H1 (cell line): ENCODE measurements around the gene RELL1. TPM values are rescaled to one million over a fixed set of nuclear protein-coding genes. Genes with fewer than 3 reads are reported as not detected.

Experiments
- CTCF ChIA-PET: fragments of 300-600 bp; sonication (Branson Sonifier 250); formaldehyde crosslinking; loops from one replicate; lab custom pipeline; 2021; ENCODE audit not compliant: partially characterized antibody; lab: Charles Lee
- POLR2A ChIA-PET: fragments of 300-600 bp; sonication (Branson Sonifier 250); formaldehyde crosslinking; loops from one replicate; lab custom pipeline; 2021; ENCODE audit warnings: inconsistent platforms; ENCODE audit not compliant: partially characterized antibody; lab: Charles Lee
- DNase-seq, 2 experiments: peaks; one replicate each; pipeline versions ENCODE4 v3.0.0 to v3.0.0-alpha.2; 2010 to 2022; ENCODE audit warnings: low spot score in 2 of 2, low read depth in 1 of 2, mixed read lengths in 1 of 2
- FAIRE-seq: peaks from 2 replicates; lab custom pipeline; 2011; peaks lifted over from hg19 to GRCh38; lab: Jason Lieb, UNC
- H2AFZ ChIP-seq: 2 replicates; pipeline ENCODE4 v1.8.1; 2012; ENCODE audit warnings: low read length, inconsistent platforms
- H2AK5ac ChIP-seq: 2 replicates; pipeline ENCODE4 v1.6.1; 2013; ENCODE audit warnings: low read depth, low read length
- H2BK120ac ChIP-seq: replicated peaks from 2 replicates; pipeline ENCODE3; 2013; ENCODE audit warnings: low read depth, low read length, inconsistent platforms
- H2BK12ac ChIP-seq: 2 replicates; pipeline ENCODE4 v1.6.1; 2013; ENCODE audit warnings: low read depth, low read length
- H2BK15ac ChIP-seq: 2 replicates; pipeline ENCODE4 v1.6.1; 2013; ENCODE audit warnings: low read length
- H2BK20ac ChIP-seq: 2 replicates; pipeline ENCODE4 v1.6.1; 2013; ENCODE audit warnings: low read length
- H2BK5ac ChIP-seq: 2 replicates; pipeline ENCODE4 v1.6.1; 2013; ENCODE audit warnings: low read depth, low read length
- H3K14ac ChIP-seq: 2 replicates; pipeline ENCODE4 v1.6.1; 2013; ENCODE audit warnings: inconsistent platforms; ENCODE audit not compliant: insufficient read length
- H3K18ac ChIP-seq: 2 replicates; pipeline ENCODE4 v1.6.1; 2013; ENCODE audit warnings: low read length; ENCODE audit errors: extremely low read depth
- H3K23ac ChIP-seq: 2 replicates; pipeline ENCODE4 v1.6.1; 2013; ENCODE audit warnings: inconsistent platforms; ENCODE audit not compliant: insufficient read length
- H3K23me2 ChIP-seq: 2 replicates; pipeline ENCODE4 v1.6.1; 2013; ENCODE audit warnings: low read depth, low read length
- H3K27ac ChIP-seq: 2 replicates; pipeline ENCODE4 v1.6.1; 2011; ENCODE audit warnings: low read depth, low read length, inconsistent platforms
- H3K27me3 ChIP-seq, 4 experiments: replicated peaks in 1 of 4; 1 replicate in 1 of 4; 2 replicates in 3 of 4; pipeline versions ENCODE4 v1.6.1 to v1.8.1; 2011 to 2013; ENCODE audit warnings: low read length in 3 of 4, mild to moderate bottlenecking in 3 of 4, inconsistent platforms in 2 of 4, mixed read lengths in 2 of 4, moderate library complexity in 1 of 4; ENCODE audit not compliant: control insufficient read depth in 3 of 4, insufficient read depth in 3 of 4; ENCODE audit errors: extremely low read depth in 1 of 4
- H3K36me3 ChIP-seq, 4 experiments: 2 replicates each; pipeline versions ENCODE4 v1.6.1 to v1.8.1; 2011 to 2013; ENCODE audit warnings: mild to moderate bottlenecking in 4 of 4, low read length in 3 of 4, moderate library complexity in 2 of 4, control low read depth in 1 of 4, inconsistent platforms in 1 of 4; ENCODE audit not compliant: insufficient read depth in 4 of 4, control insufficient read depth in 2 of 4
- H3K4ac ChIP-seq: replicated peaks from 2 replicates; pipeline ENCODE3; 2013; ENCODE audit warnings: low read length, low read depth, mixed read lengths, inconsistent platforms; ENCODE audit not compliant: insufficient read length
- H3K4me1 ChIP-seq, 4 experiments: replicated peaks in 1 of 4; 1 replicate in 1 of 4; 2 replicates in 3 of 4; pipeline versions ENCODE4 v1.6.1 to v1.8.1; 2011 to 2013; ENCODE audit warnings: low read length in 3 of 4, inconsistent platforms in 2 of 4, mixed read lengths in 1 of 4; ENCODE audit not compliant: insufficient read depth in 4 of 4, control insufficient read depth in 3 of 4
- H3K4me2 ChIP-seq, 2 experiments: 2 replicates each; pipeline versions ENCODE4 v1.6.1 to v1.8.1; 2011 to 2013; ENCODE audit warnings: low read depth in 2 of 2, low read length in 2 of 2, control low read depth in 1 of 2, inconsistent platforms in 1 of 2, mild to moderate bottlenecking in 1 of 2; ENCODE audit not compliant: insufficient read depth in 1 of 2
- H3K4me3 ChIP-seq, 4 experiments: fragments of 200-600, 300-600 bp in 1 of 4; sonication (generic), shearing (Covaris generic), sonication (Bioruptor Twin) in 1 of 4; 2 replicates each; pipeline versions ENCODE4 v1.5.1 to v1.8.1; 2011 to 2016; ENCODE audit warnings: low read length in 4 of 4, low read depth in 3 of 4, control low read depth in 2 of 4, inconsistent platforms in 2 of 4, mild to moderate bottlenecking in 2 of 4, mixed read lengths in 1 of 4, moderate library complexity in 1 of 4; ENCODE audit not compliant: insufficient read depth in 2 of 4; ENCODE audit errors: extremely low read depth in 1 of 4
- H3K56ac ChIP-seq: replicated peaks from 2 replicates; pipeline ENCODE3; 2013; ENCODE audit warnings: low read depth, mild to moderate bottlenecking, mixed read lengths, low read length, inconsistent platforms; ENCODE audit not compliant: insufficient read length
- H3K79me1 ChIP-seq: 2 replicates; pipeline ENCODE4 v1.6.1; 2013; ENCODE audit warnings: low read depth, low read length, control low read depth
- H3K79me2 ChIP-seq, 2 experiments: 2 replicates each; pipeline versions ENCODE4 v1.6.1 to v1.8.1; 2012 to 2013; ENCODE audit warnings: low read length in 2 of 2, mild to moderate bottlenecking in 2 of 2, inconsistent platforms in 1 of 2; ENCODE audit not compliant: insufficient read depth in 2 of 2, control insufficient read depth in 1 of 2
- H3K9ac ChIP-seq, 4 experiments: replicated peaks in 1 of 4; 1 replicate in 1 of 4; 2 replicates in 3 of 4; pipeline versions ENCODE4 v1.6.1 to v1.8.1; 2011 to 2013; ENCODE audit warnings: low read depth in 3 of 4, low read length in 3 of 4, control low read depth in 2 of 4, mild to moderate bottlenecking in 2 of 4, moderate library complexity in 2 of 4, inconsistent platforms in 1 of 4; ENCODE audit errors: extremely low read depth in 1 of 4
- H3K9me3 ChIP-seq, 2 experiments: 2 replicates each; pipeline versions ENCODE4 v1.6.1 to v1.8.1; 2012 to 2013; ENCODE audit warnings: mild to moderate bottlenecking in 2 of 2, moderate library complexity in 2 of 2, control low read depth in 1 of 2, inconsistent platforms in 1 of 2, low read depth in 1 of 2, low read length in 1 of 2, mixed read lengths in 1 of 2; ENCODE audit not compliant: insufficient read depth in 2 of 2
- H4K20me1 ChIP-seq, 2 experiments: replicated peaks in 1 of 2; 2 replicates each; pipeline versions ENCODE3 to v1.8.1; 2011 to 2013; ENCODE audit warnings: inconsistent platforms in 2 of 2, low read length in 2 of 2, mild to moderate bottlenecking in 1 of 2; ENCODE audit not compliant: insufficient read depth in 2 of 2, control insufficient read depth in 1 of 2
- H4K5ac ChIP-seq: 2 replicates; pipeline ENCODE4 v1.6.1; 2013; ENCODE audit warnings: low read length, low read depth, mixed read lengths, inconsistent platforms; ENCODE audit not compliant: insufficient read length
- H4K8ac ChIP-seq: 2 replicates; pipeline ENCODE4 v1.8.0; 2013; ENCODE audit warnings: mild to moderate bottlenecking, moderate library complexity, low read length, inconsistent platforms; ENCODE audit not compliant: insufficient read depth; ENCODE audit errors: extremely low read depth
- H4K91ac ChIP-seq: replicated peaks from 2 replicates; pipeline ENCODE3; 2013; ENCODE audit warnings: low read length, mixed read lengths, inconsistent platforms; ENCODE audit not compliant: insufficient read length
- EGR1 ChIP-seq: IDR thresholded peaks from 2 replicates; pipeline ENCODE4 v1.6.1; 2011; ENCODE audit warnings: low read depth, low read length, borderline replicate concordance
- polyA plus RNA-seq, 7 experiments: library from polyadenylated mRNA; depleted of rRNA in 3 of 7; stranded (reverse) in 5 of 7; unstranded in 2 of 7; fragments of >200 nt in 5 of 7; fragments of 200-250 nt in 2 of 7; gene quantifications; 1 replicate in 5 of 7; 2 replicates in 1 of 7; 4 replicates in 1 of 7; pipeline versions ENCODE4 v1.2.1 to v1.2.3, GENCODE V29; 2011 to 2013; ENCODE audit warnings: missing spikeins in 2 of 7, mixed read lengths in 2 of 7
- total RNA-seq: library from RNA; stranded (reverse); fragmentation: NEBNext Ultra II Directional; extraction: Animal tissue kit (Norgen Biotek cat#: 25700); gene quantifications from 2 replicates; pipeline ENCODE4 v1.2.1, GENCODE V29; 2021

The RELL1 gene
- total and polyA plus RNA-seq, 2 of the 8 experiments (the other 6 are each of a cell fraction or from before 2014, with no cell fraction given) = 2.1 to 14.1 TPM

DNA sequence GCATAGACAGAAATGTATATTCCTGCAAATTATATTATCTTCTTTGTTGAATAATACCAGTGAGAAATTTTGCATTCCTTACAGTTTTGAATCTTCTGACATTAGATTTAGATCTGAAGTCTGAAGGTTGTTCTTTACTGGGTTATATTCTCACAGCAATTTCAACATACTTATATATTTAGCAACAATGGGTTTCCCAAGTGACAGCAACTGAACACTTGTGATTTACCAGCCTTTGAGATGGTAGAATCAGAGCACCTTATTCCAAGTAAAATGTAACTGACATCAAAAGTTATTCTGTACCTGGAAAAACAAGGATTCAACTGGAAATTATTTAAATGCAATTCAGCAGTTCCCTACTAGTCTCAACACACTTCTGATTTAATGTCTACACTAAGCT lies 66.0 kb downstream of the RELL1 start:
- no peaks in the 10 kb centered on the region for H3K4me1 ChIP-seq
- POLR2A ChIA-PET = interaction anchor here (0.6 kb wide), 1 partner anchor 865 kb away, joined by 3 read pairs; no protein-coding TSS in a partner anchor
- no peak for FAIRE-seq

More for the DNA sequence above, 66.0 kb downstream of the RELL1 start:
- no peak for DNase-seq
- Histone ChIP-seq H3K27ac (no peak overlapping the region), H3K79me1 (no peaks in the 10 kb centered on the region), H3K14ac (no peak overlapping the region), H4K91ac (no peak overlapping the region), H3K27me3 (no peaks in the 10 kb centered on the region), H3K18ac (no peak overlapping the region), H4K8ac (no peak overlapping the region), H3K4ac (no peak overlapping the region), H3K4me3 (no peak overlapping the region), H3K36me3 (no peaks in the 10 kb centered on the region), H2AFZ (no peak overlapping the region), H3K79me2 (no peaks in the 10 kb centered on the region), H3K9ac (no peak overlapping the region), H4K5ac (no peak overlapping the region), H3K23ac (no peak overlapping the region), H2BK5ac (no peak overlapping the region), H3K4me2 (no peak overlapping the region), H4K20me1 (no peaks in the 10 kb centered on the region), H2AK5ac (no peak overlapping the region), H3K23me2 (no peaks in the 10 kb centered on the region), H2BK20ac (no peak overlapping the region), H2BK120ac (no peak overlapping the region), H3K9me3 (no peaks in the 10 kb centered on the region)
- CTCF ChIA-PET = interaction anchor here (0.9 to 4.9 kb wide), 3 partner anchors 17 to 21 kb away, joined by 3 to 26 read pairs (median 3); no protein-coding TSS in a partner anchor
- no peak for TF ChIP-seq EGR1
- TF ChIP-seq, all 59 proteins: peak for 0
- H3K56ac ChIP-seq = no peak overlapping the region
- no peak overlapping the region for H2BK12ac ChIP-seq
- H2BK15ac ChIP-seq = no peak overlapping the region
